A204.1 (cell line): ENCODE measurements around the gene LRRC73.
"Not testable (repeated sequence)": the region's sequence is repeated elsewhere in the genome, so short reads cannot be mapped to it uniquely, and the experiment has no call there.

Experiments
- FAIRE-seq: peaks from 2 replicates; lab custom pipeline; 2012; peaks lifted over from hg19 to GRCh38; lab: Jason Lieb, UNC

Gene LRRC73

DNA sequence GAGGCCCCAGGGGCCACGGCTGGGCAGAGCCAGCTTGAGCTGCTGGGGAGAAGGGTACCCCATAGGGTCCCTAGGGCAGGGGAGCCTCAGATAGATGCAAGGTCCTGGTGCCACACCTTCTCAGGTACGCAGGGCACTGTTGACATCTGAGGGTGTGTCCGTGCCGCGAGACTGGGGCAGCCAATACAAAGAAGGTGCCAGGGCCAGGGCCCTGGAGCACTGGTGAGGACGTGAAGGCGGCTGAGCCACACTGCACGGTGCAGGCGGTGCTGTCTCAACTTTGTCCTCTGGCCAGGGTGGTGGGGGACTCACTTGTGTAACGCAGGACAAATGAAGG lies 649 bp upstream of the LRRC73 start:
- FAIRE-seq: no peak

DNA sequence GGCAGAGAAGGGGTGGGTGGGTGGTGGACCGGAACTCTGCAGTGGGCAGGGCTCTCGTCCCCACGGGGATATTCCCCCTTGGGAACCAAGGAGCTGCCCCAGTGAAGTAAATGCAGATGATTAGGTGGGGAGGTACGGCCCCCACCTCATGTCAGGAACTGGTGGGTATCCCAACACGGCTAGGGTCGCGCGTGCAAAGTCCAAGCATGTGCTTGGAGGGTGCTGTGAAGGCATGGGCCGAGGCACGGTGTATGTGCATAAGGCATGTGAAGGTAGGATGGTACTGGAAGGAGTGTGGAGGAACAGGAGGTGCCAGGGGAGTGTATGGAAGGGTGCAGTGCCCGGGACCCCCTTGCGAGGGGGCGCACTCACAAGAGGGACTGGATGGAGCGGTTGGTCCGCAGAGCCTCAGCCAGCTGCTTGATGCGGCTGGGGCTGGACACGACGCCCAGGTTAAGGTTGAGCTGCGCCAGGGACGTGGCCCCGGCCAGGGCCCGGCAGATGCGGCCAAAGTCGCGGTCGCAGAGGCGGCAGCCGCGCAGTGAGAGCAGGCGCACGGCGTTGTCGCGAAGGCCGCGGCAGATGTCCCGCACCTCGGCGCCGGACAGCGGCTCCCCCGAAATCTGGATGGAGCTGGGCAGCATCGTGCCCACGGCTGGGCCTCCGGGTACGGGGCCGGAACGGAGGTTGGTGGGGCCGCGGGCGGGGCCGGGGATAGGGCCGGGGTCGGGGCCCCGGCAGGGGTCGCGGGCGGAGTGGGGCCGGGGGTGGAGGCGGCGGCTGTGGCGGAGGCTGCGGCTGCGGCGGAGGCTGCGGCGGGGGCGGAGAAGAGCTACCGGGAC lies 783 bp downstream of the LRRC73 start:
- no peak for FAIRE-seq

DNA sequence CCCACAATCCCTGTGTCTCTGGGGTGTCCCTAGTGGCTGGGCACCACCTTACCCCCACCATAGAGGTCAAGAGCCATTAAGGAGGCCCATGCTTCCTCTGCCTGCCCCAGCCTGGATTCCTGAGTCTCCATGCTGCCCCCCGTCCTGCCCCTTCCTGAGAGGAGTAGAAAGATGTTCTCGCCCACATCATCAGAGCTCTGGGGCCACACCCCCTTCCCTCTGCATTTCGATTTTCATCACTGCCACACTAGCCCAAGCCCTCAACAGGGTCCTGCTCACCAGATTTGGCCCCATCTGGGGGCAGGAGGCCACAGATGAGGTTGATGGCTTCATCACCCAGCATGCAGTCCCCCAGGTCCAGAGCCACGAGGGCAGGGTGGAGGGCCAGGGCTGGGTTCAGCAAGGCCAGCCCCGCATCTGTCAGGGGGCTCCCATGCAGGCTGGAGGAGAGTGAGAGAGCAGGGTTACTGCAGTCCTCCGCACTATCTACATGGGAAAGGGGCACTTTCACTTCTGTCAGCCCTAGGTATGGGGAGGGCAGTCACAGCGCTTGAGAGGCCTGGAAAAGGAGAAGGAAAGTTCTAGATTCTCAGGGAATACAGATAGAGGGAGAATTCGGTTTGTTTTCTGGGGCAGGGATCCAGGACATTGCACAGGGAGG lies 1.5 kb downstream of the LRRC73 start:
- FAIRE-seq: no peak

DNA sequence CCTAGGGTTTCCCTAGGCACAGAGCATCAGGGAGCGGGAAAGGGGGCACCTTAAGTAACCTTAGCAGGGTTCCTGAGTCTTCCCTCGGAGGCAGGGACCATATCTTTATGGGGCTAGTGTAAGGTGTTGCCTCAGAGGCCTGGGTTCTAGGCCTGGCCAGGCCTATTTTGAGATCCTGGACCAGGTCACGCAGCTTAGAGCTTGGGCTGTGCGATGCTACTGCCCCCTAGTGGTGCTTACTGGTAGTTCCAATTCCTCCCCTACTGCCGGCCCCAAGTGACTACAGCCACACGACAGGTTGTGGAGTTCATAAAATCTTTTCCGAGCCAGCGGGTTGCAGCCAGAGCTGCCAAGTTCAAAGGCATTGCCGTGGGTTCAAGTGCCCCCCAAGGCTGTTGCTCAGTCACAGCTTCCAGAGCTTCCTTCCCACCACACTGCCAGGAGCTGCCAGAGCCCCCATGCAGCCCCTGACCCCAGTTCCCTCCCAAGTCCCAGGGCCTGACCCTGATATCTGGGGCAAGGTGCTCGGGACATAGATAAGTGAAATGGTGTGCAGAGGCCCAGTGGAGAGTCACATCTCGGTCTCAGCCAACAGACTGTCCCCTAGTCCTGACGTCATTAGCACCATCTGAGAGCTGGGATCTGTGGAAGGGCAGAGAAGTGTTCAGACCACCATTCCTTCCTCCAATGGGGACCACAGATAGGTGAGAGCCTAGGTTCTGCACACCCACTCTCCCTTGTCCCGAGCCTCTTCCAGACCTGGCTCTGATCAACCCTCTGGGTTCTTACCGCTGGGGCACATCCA lies 3.3 kb downstream of the LRRC73 start:
- FAIRE-seq: peak; percentile 59

DNA sequence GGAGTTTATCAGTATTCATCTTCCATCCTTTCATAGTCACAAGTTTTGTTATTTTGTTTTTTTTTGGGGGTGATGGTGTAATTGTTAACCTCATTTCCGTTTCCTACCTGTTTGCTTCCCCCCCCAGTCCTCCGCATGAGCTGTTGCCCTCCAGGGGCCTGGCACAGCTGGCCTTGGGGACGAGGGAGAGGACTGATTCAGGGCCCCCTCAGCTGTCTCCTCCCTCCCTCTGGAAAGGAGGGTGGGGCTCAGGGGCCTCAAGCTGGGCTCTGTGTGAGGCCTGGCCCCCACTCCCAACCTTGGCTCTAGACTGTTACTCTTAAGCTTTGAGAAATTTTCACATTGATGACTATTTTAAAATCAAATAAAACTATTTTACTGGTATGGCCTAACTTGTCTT lies 4.0 kb downstream of the LRRC73 start:
- FAIRE-seq: no peak

DNA sequence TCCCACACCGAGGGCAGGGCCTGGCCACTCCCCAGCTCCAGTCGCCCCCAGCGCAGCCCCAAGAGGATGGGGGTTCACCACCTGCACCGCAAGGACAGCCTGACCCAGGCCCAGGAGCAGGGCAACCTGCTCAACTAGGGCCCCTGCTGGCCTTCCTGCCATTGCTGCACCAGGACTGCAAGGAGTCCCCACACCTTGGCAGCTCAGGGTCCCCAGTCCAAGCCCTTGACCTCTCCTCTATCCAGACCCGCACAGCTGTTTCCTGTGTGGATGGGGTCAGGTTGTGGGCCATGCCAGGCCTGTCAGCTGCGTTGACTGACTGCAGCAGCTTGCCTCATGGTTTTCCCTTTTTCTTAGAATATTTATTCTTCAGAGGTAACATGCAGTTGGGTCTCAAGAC lies 4.4 kb downstream of the LRRC73 start:
- FAIRE-seq: no peak

DNA sequence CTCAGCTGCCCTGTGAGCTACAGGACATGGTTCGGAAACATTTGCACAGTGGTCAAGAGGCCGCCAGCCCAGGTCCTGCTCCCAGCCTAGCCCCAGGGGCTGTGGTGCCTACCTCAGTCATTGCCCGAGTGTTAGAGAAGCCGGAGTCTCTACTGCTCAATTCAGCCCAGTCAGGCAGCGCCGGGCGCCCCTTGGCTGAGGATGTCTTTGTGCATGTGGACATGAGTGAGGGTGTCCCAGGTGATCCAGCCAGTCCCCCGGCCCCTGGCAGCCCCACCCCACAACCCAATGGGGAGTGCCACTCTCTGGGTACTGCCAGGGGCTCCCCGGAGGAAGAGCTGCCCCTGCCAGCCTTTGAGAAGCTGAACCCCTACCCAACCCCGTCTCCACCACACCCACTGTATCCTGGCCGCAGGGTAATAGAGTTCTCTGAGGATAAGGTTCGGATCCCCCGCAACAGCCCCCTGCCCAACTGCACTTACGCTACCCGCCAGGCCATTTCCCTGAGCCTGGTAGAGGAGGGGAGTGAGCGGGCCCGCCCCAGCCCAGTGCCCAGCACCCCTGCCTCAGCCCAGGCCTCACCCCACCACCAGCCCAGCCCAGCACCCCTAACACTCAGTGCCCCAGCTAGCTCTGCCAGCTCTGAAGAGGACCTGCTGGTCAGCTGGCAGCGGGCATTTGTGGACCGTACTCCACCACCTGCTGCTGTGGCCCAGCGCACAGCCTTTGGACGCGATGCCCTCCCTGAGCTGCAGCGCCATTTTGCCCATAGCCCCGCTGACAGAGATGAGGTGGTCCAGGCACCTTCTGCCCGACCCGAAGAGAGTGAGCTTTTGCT lies 5.2 kb downstream of the LRRC73 start:
- no peak for FAIRE-seq

DNA sequence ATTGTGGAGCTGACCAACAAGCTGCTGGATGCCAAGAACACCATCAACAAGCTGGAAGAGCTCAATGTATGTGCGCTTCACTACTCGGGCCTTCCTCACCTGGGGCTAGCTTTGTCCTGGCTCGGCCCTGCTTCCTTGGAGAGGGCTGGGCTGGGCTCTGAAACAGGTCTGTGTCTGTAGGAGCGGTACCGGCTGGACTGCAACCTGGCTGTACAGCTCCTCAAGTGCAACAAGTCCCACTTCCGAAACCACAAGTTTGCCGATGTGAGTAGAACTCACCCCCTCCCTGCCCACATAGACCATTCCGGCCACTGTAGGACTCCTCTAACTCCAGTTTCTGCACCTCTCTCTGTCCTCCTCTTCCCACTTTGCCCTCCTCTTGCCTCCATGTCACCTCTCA lies 6.7 kb downstream of the LRRC73 start:
- no peak for FAIRE-seq

DNA sequence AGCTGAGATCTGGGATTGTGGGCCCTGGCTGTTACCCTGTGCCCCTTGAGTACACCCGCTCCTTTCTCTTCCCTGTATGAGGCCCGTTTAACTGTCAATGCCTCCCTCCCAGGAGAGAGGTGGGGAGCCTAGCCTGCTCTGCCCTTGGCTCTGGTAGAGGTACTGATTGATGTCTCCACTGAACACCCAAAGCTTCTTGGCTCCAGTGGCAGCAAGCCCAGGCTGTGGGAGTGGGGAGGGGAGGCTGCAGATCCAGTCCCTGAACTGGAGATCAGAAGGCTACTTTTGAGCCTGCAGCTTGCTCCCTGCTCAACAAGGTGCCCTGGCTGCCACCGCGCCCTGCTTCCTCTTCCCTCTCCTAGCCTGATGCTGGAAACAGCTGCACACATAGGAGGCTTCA lies 7.5 kb downstream of the LRRC73 start:
- FAIRE-seq: no peak

DNA sequence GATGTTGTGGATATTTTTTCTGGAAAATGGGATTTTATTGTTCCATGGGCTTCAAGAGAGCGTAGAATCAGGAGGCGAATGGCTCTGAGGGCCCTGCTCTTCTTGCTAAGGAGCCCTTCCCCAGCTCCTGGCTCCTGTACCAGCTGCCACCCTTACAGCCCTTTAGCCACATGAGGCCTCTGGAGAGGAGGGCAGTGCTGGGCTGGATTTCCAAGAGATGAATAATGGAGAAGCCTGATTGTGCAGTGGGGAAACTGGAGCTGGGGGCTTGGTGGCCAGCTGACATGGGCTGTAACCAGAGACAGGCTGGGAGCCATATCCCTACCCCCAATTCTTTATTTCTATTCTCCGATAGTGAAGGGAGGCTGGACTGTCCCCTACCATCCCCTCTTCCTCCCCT lies 9.2 kb downstream of the LRRC73 start:
- no peak for FAIRE-seq

DNA sequence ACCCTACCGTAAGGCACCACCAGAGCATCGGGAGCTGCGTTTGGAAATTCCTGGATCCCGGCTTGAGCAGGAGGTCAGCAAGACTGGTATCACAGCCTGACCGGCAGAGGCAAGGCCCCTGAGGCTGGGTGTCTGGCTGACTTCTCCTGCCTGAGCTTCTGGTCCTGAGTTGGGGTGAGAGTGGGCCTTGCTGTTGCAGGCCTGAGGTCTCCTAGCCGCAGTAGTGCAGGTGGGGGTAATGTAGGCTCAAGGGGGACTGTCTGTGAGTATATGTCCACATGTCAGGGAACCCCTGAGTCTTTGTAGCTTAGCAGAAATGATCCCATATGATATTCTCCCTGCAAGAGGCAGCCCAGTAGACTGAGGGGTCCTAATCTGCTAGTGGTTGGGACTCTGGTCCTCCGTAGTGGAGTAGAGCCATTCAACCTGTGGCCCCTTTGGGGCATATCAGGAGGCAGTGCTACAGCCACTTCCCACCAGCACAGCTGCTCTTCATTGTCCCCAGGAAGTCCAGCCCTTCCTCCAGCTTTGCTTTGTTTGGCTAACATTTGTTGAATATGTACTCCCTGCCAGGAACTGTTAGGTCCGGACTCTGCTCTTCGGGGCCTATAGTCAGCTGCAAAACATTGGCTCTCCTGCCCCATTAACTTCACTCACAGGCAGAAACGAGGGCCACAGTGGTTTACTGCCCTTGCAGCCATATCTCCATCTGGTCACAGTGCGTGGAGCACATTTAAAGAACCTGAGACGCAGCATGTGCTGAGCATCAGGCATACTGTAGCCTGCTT lies 10.9 kb downstream of the LRRC73 start:
- no peak for FAIRE-seq

DNA sequence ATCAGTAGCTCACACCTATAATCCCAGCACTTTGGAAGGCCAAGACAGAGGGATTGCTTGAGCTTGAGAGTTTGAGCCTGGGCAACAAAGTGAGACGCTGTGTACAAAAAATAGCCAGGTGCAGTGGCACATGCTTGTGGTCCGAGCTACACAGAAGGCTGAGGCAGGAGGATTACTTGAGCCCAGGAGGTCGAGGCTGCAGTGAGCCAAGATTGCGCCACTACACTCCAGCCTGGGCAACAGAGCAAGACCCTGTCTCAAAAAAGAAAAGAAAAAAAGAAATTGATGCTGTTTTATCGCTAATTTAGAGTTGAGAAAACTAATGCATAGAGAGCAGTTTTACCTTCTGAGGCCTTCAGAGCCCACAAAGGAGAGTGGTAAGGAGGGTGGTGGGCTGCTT lies 11.9 kb downstream of the LRRC73 start:
- FAIRE-seq: not testable (repeated sequence)

DNA sequence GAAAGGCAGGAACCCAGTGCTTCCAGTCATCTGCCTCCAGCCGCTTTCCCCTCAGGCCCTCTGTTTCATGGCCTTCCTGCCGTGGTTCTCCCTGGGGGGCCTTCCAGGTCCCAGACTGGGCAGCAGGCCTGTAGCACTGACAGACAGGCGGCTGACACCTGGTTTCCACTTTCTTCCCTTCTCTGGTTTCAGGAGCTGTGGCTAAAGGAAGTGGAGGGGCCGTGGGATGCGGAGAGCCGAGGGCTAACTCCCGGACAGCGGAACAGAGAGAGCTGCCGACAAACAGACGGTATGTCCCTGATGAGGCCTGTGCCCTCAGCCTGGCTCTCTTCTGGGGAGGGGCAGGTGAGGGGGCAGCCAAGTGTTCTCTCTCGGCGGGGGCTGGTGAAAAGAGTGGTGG lies 12.5 kb downstream of the LRRC73 start:
- no peak for FAIRE-seq

DNA sequence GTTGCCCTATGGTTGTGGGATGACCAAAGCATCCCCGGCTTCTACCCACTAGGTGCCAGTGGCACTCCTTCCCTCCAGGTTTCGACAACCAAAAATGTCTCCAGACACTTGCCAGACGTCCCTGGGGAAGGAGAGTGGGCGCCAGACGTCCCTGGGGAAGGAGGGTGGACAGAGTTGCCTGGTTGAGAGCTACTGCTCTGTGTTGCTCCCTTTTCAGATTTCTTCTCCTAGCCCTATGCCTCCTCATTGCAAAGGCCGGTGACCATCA lies 13.1 kb downstream of the LRRC73 start:
- no peak for FAIRE-seq

DNA sequence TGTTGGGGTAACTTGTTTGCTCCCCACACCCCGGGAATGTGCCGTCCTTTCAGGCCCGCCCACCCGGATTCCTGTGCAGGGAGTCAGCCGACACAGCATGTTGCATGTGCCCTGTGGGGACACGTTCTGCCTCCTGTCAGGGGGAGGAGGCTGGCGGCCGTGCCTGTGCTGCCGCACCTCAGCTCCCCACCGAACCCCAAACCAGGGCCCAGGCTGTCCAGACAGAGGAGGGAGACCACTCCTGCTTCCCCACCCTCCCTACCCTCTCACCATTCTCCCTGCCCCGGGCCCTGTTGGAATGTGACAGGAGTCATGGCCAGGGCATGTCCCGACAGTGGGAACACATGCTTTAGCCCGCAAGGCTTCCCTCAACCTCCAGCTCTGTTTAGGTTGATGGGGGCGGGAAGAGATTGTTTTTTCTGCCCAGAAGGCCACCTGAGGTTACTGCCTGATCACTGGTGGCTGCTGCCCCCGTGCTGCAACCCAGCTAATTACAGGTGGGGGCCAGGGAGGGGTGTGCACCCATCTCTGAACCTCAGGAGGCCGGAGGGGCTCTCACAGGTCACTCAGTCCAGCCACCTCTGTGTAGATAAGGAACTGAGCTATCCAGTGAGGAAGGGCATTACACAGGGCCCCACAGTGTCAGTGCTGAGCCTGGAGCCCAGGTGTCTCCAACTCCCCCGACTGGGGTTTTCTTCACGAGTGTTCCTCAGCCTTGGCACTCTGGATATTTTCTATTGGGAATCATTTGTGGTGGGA lies 13.6 kb downstream of the LRRC73 start:
- no peak for FAIRE-seq

DNA sequence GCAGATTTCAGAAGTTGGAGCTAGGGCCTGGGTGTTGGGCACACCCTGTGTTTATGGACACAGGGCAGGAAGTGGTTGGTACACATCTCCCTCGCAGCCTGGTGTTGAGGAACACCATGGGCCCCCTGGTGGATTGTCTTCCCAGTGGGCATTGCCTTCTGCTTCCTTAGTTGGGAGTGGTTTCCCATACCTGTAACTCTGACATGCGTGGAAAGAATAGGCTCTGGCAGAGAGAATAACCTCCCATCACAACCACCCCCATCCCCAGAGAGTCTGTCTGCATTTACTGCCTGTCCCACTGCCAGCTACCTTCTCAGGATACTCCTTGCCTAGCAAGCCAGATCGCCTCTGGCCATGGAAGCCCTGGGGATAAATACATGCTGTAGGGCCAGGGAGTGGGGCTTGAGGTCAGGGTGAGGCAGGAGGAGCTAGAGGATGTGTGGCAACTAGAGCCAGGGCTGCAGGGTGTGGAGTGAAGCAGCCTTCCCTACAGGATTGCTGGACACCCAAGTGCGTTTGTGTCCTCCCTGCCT lies 14.7 kb downstream of the LRRC73 start:
- FAIRE-seq: no peak

DNA sequence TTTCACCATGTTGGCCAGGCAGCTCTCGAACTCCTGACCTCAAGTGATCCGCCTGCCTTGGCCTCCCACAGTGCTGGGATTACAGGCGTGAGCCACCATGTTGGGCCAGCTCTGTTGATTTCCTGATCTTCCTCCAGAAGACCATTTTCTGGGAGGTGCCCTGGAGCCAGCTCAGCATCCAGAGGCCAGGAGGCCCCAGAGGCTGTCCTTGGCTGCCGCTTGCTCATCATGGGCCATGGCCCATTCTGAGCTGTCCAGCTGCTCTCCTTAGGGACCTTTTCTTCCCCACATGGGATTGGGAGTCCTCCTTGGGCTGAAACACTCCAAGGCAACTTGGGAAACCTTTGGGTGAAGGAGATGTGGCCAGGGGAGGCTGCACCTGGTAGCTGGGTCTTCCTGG lies 15.4 kb downstream of the LRRC73 start:
- FAIRE-seq: no peak

DNA sequence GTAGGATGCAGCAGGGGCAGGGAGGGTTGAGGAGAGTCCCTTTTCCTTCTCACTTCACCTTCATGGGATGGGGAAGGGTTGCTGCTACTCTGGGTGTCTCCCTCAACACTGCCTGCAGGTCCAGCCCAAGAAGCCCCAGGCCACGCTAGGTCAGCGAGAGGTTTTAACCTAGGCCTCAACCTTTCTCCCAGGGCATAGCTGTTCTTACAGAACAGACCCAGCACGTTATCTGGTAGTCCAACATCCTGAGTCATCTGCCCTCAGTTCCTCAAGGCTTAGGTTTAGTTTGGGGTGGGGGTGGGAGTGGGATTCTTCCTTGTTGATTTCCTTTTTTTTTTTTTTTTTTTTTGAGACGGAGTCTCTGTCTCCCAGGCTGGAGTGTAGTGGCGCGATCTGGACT lies 15.8 kb downstream of the LRRC73 start:
- FAIRE-seq: no peak

DNA sequence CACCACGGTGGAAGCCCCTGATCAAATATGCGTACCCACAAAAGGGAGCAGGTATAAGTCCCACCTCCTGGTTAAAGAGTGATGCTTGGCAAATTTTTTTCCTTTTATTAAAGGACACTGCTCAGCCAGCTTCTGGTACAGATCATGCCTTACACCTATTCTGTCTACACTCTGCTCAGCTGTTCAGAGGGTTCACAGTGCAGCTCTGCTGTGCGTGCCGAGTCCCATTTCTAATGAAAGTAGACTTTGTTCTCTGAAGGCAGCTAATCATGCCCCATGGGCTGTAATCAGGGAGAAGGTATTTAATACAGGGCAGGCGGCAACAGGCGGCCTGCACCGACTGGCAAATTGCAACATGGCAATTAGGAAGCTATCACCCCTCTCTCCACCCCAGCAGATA lies 16.3 kb downstream of the LRRC73 start:
- FAIRE-seq: no peak

DNA sequence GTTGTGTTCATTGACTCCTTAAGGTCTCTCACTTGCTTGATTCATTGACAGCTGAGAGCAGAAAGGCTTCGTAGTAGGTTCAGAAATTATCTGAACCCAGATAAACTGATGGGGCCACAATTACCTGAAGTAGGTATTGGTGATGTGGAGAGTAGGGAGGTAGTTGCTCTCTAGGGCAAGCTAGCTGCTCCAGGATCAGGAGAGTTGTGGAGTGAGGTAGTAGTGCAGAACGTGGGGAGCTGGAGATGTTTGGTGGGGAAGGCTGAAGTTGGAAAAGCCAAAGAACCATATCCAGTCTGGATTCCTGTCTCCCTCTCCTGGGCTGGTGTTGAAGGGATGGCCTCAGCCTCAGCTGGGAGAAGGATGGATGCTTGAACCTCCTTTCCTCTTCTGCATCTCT lies 16.9 kb downstream of the LRRC73 start:
- FAIRE-seq: no peak

DNA sequence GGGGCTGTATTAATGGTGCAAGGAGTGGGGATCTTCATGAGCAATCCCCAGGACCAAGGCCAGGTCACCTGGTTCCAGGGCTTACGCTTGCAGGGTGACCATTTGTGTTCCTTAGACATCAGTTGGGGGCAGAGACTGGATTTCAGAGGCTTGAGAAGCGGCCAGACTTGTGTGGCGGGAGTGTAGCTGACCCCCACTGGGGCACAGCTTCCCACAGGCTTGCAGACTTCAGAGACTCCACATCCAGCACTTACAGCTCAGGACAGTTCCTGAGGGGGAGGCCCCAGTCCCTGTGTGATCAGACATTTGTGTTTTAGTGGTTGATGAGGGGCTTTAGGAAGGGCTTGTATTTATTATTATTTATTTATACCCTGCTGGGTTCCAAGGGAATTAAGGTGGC lies 17.5 kb downstream of the LRRC73 start:
- FAIRE-seq: no peak
